Mesendoderm (in vitro differentiated cells): ENCODE data around the gene CYP26B1.
A peak's percentile ranks its signal among the peaks of the same experiment; 100 is the strongest.

Source experiments
- DNase-seq: peaks from one replicate; pipeline ENCODE4 v3.0.0; 2013
- H2AK5ac ChIP-seq: 2 replicates; pipeline ENCODE4 v1.6.1; 2013; ENCODE audit warnings: low read length, inconsistent platforms
- H2BK120ac ChIP-seq: 2 replicates; pipeline ENCODE4 v1.6.1; 2013; ENCODE audit warnings: low read depth, mild to moderate bottlenecking, low read length, moderate library complexity, mixed read lengths
- H2BK15ac ChIP-seq: replicated peaks from 2 replicates; pipeline ENCODE4 v1.6.1; 2013; ENCODE audit warnings: low read depth, mild to moderate bottlenecking, moderate library complexity
- H2BK5ac ChIP-seq: 2 replicates; pipeline ENCODE4 v1.6.1; 2013; ENCODE audit warnings: low read length, inconsistent platforms
- H3K18ac ChIP-seq: 2 replicates; pipeline ENCODE4 v1.6.1; 2013; ENCODE audit warnings: mild to moderate bottlenecking, low read length, mixed read lengths
- H3K23ac ChIP-seq: one replicate; pipeline ENCODE4 v1.6.1; 2013; ENCODE audit warnings: low read length
- H3K27ac ChIP-seq: 2 replicates; pipeline ENCODE4 v1.5.1; 2013; ENCODE audit warnings: low read depth, mild to moderate bottlenecking, inconsistent platforms, low read length, moderate library complexity
- H3K27me3 ChIP-seq: 2 replicates; pipeline ENCODE4 v1.6.1; 2013; ENCODE audit warnings: low read length, control low read depth, mild to moderate bottlenecking, inconsistent platforms; ENCODE audit not compliant: insufficient read depth, poor library complexity
- H3K36me3 ChIP-seq: 2 replicates; pipeline ENCODE4 v1.6.1; 2013; ENCODE audit warnings: low read length, inconsistent platforms; ENCODE audit not compliant: control insufficient read depth, insufficient read depth
- H3K4ac ChIP-seq: one replicate; pipeline ENCODE4 v1.6.1; 2013; ENCODE audit warnings: low read depth, mild to moderate bottlenecking, low read length, moderate library complexity
- H3K4me1 ChIP-seq: 2 replicates; pipeline ENCODE4 v1.6.1; 2013; ENCODE audit warnings: low read depth, low read length, inconsistent platforms; ENCODE audit not compliant: control insufficient read depth
- H3K4me2 ChIP-seq: 2 replicates; pipeline ENCODE4 v1.6.1; 2013; ENCODE audit warnings: low read length
- H3K4me3 ChIP-seq: 2 replicates; pipeline ENCODE4 v1.5.1; 2013; ENCODE audit warnings: mild to moderate bottlenecking, low read length
- H3K56ac ChIP-seq: one replicate; pipeline ENCODE4 v1.6.1; 2013; ENCODE audit warnings: low read length
- H3K79me1 ChIP-seq: 2 replicates; pipeline ENCODE4 v1.6.1; 2013; ENCODE audit warnings: low read length, inconsistent platforms
- H3K79me2 ChIP-seq: 2 replicates; pipeline ENCODE4 v1.6.1; 2013; ENCODE audit warnings: mild to moderate bottlenecking, low read length; ENCODE audit not compliant: control insufficient read depth, insufficient read depth
- H3K9ac ChIP-seq: 2 replicates; pipeline ENCODE4 v1.6.1; 2013; ENCODE audit warnings: low read length, inconsistent platforms
- H4K5ac ChIP-seq: one replicate; pipeline ENCODE4 v1.6.1; 2013; ENCODE audit warnings: low read length
- H4K8ac ChIP-seq: one replicate; pipeline ENCODE4 v1.6.1; 2013; ENCODE audit warnings: low read depth, mild to moderate bottlenecking, control low read depth, low read length, moderate library complexity
- WGBS: extraction: QIAGEN DNeasy Blood & Tissue Kit; methylation state at CpG from one replicate; pipeline ENCODE4 v1.1.7; 2013; ENCODE audit warnings: low lambda C conversion rate, missing lambda C conversion rate; ENCODE audit not compliant: insufficient coverage; ENCODE audit errors: extremely low coverage; 5-methylcytosine and 5-hydroxymethylcytosine counted together

The CYP26B1 gene

GRCh38 chr2:72138921-72139381 is 8.7 kb downstream of the CYP26B1 start:
- Histone ChIP-seq H3K23ac (no peak overlapping the region), H2BK5ac (no peak overlapping the region), H3K4ac (no peak overlapping the region), H2BK15ac (no peak overlapping the region), H3K27ac (no peak overlapping the region), H2BK120ac (no peak overlapping the region), H3K18ac (no peak overlapping the region), H3K9ac (no peak overlapping the region), H3K36me3 (no peaks in the 10 kb centered on the region), H4K8ac (no peak overlapping the region), H3K27me3 (peaks cover 17% of the 10 kb centered on the region), H3K4me2 (no peak overlapping the region), H2AK5ac (no peak overlapping the region), H3K4me3 (no peak overlapping the region), H3K4me1 (peaks cover 2% of the 10 kb centered on the region), H3K79me1 (no peaks in the 10 kb centered on the region), H3K79me2 (no peaks in the 10 kb centered on the region), H4K5ac (no peak overlapping the region), H3K56ac (no peak overlapping the region)
- DNase-seq = no peak
- no CpG with 5 or more reads among the region's 14 CpGs for WGBS

- H4K5ac ChIP-seq = no peak overlapping the region
- H2BK5ac ChIP-seq = no peak overlapping the region
- no peaks in the 10 kb centered on the region for H3K36me3 ChIP-seq
- no peaks in the 10 kb centered on the region for H3K79me1 ChIP-seq
- no peaks in the 10 kb centered on the region for H3K79me2 ChIP-seq
- DNase-seq = no peak
- no peak overlapping the region for H3K9ac ChIP-seq
- H2AK5ac ChIP-seq = no peak overlapping the region
- no peak overlapping the region for H3K4ac ChIP-seq
- H3K18ac ChIP-seq = no peak overlapping the region
- no peak overlapping the region for H3K4me2 ChIP-seq
- H3K27me3 ChIP-seq = peaks cover 11% of the 10 kb centered on the region
- no peak overlapping the region for H2BK15ac ChIP-seq
- H2BK120ac ChIP-seq = no peak overlapping the region
- no CpG with 5 or more reads among the region's 24 CpGs for WGBS
- no peak overlapping the region for H3K4me3 ChIP-seq
- H3K4me1 ChIP-seq = peaks cover 2% of the 10 kb centered on the region
- H3K56ac ChIP-seq = no peak overlapping the region
- no peak overlapping the region for H3K27ac ChIP-seq
- no peak overlapping the region for H4K8ac ChIP-seq
- peak overlapping the region; percentile 66 for H3K23ac ChIP-seq
Measured at GRCh38 chr2:72138011-72138881, 9.4 kb downstream of the CYP26B1 start.

- Histone ChIP-seq H3K4me2 (no peak overlapping the region), H3K27ac (no peak overlapping the region), H3K36me3 (no peaks in the 10 kb centered on the region), H3K9ac (no peak overlapping the region), H2BK15ac (no peak overlapping the region), H3K4ac (no peak overlapping the region), H4K8ac (no peak overlapping the region), H3K4me3 (no peak overlapping the region), H3K56ac (no peak overlapping the region), H3K18ac (no peak overlapping the region), H3K23ac (peak overlapping the region; percentile 3), H2BK5ac (no peak overlapping the region), H3K79me1 (no peaks in the 10 kb centered on the region), H3K79me2 (no peaks in the 10 kb centered on the region), H2BK120ac (no peak overlapping the region), H4K5ac (no peak overlapping the region), H2AK5ac (no peak overlapping the region), H3K4me1 (no peaks in the 10 kb centered on the region), H3K27me3 (peaks cover 6% of the 10 kb centered on the region)
- no CpG with 5 or more reads among the region's 10 CpGs for WGBS
- DNase-seq = peak; percentile 65
Measured at GRCh38 chr2:72137498-72138010, 10.1 kb downstream of the CYP26B1 start.

DNA sequence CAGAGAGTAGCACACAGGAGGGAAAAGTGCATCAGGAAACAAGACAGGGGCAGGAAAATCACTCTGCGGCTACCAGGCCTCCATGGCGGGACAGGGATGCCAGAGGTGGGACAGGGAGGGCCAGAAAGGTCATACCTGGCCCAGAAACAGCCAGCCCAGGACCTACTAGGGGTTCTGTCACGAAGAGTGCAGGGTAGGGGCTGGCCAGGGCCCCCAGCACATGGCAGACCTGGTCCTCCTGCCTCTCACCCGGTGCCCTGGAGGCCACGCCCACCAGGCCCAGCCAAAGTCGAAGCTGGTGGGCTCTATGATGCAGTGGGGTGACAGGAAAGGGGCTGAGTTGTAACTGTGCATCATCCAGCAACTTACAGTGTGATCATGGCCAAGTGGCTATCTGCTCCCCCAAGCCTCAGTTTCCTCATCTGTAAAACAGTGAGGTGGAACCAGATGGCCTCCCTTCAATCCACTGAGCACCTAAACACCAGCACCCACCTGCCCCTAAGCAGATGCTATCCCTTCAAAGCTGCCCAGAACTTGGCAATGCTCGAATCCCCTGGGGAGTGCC is 10.6 kb downstream of the CYP26B1 start:
- no peak overlapping the region for H3K18ac ChIP-seq
- no peak overlapping the region for H3K27ac ChIP-seq
- no CpG with 5 or more reads among the region's 7 CpGs for WGBS
- H3K79me2 ChIP-seq = no peaks in the 10 kb centered on the region
- no peaks in the 10 kb centered on the region for H3K79me1 ChIP-seq
- no peak overlapping the region for H3K23ac ChIP-seq
- no peak overlapping the region for H3K4me3 ChIP-seq
- no peaks in the 10 kb centered on the region for H3K36me3 ChIP-seq
- no peak overlapping the region for H2BK120ac ChIP-seq
- no peaks in the 10 kb centered on the region for H3K4me1 ChIP-seq
- H3K4ac ChIP-seq = no peak overlapping the region
- H2BK5ac ChIP-seq = no peak overlapping the region
- no peak overlapping the region for H3K56ac ChIP-seq
- H4K5ac ChIP-seq = no peak overlapping the region
- no peak overlapping the region for H2AK5ac ChIP-seq
- H4K8ac ChIP-seq = no peak overlapping the region
- H3K4me2 ChIP-seq = no peak overlapping the region
- H2BK15ac ChIP-seq = no peak overlapping the region
- DNase-seq = no peak
- H3K27me3 ChIP-seq = peaks cover under 1% of the 10 kb centered on the region
- no peak overlapping the region for H3K9ac ChIP-seq

GRCh38 chr2:72136331-72136730 is 11.3 kb downstream of the CYP26B1 start:
- Histone ChIP-seq H3K36me3 (no peaks in the 10 kb centered on the region), H3K4me3 (no peak overlapping the region), H2AK5ac (no peak overlapping the region), H3K56ac (no peak overlapping the region), H3K27me3 (no peaks in the 10 kb centered on the region), H3K4ac (no peak overlapping the region), H2BK15ac (no peak overlapping the region), H2BK5ac (no peak overlapping the region), H3K23ac (no peak overlapping the region), H4K5ac (no peak overlapping the region), H3K18ac (no peak overlapping the region), H3K27ac (no peak overlapping the region), H3K9ac (no peak overlapping the region), H3K4me2 (no peak overlapping the region), H4K8ac (no peak overlapping the region), H3K79me2 (no peaks in the 10 kb centered on the region), H3K4me1 (no peaks in the 10 kb centered on the region), H2BK120ac (no peak overlapping the region), H3K79me1 (no peaks in the 10 kb centered on the region)
- no CpG with 5 or more reads among the region's 10 CpGs for WGBS
- DNase-seq = no peak
